Common myeloid progenitor, CD34-positive (primary cell): ENCODE data around the gene YOD1.

ENCODE experiments used
- CTCF ChIA-PET: fragments of 350-600 bp; sonication (Branson Sonifier 250); formaldehyde crosslinking; loops from one replicate; lab custom pipeline; 2021; ENCODE audit warnings: antibody characterized with exemption; lab: Charles Lee
- POLR2A ChIA-PET: fragments of 350-600 bp; sonication (Branson Sonifier 250); formaldehyde crosslinking; loops from one replicate; lab custom pipeline; 2021; ENCODE audit warnings: antibody characterized with exemption; lab: Charles Lee
- DNase-seq, 3 donors: peaks; one replicate each; pipeline versions ENCODE4 v3.0.0 to v3.0.0-alpha.2; 2013
- H3K27ac ChIP-seq, 2 experiments: 1 replicate in 1 of 2; 2 replicates in 1 of 2; pipeline ENCODE4 v1.7.0; 2013; ENCODE audit warnings: inconsistent platforms in 2 of 2, low read length in 2 of 2, mild to moderate bottlenecking in 2 of 2, low read depth in 1 of 2, moderate library complexity in 1 of 2; ENCODE audit not compliant: severe bottlenecking in 2 of 2, insufficient read depth in 1 of 2, poor library complexity in 1 of 2
- H3K27me3 ChIP-seq, 5 experiments: replicated peaks in 2 of 5; 1 replicate in 3 of 5; 2 replicates in 2 of 5; pipeline versions ENCODE4 v1.6.1 to v1.7.0; 2013; ENCODE audit warnings: low read length in 4 of 5, mild to moderate bottlenecking in 2 of 5, moderate library complexity in 2 of 5, inconsistent platforms in 1 of 5; ENCODE audit not compliant: insufficient read depth in 5 of 5, control insufficient read depth in 4 of 5
- H3K36me3 ChIP-seq, 4 experiments: 1 replicate in 2 of 4; 2 replicates in 2 of 4; pipeline versions ENCODE4 v1.6.1 to v1.7.0; 2013; ENCODE audit warnings: low read length in 3 of 4, control low read depth in 1 of 4, mild to moderate bottlenecking in 1 of 4; ENCODE audit not compliant: control insufficient read depth in 4 of 4, insufficient read depth in 4 of 4
- H3K4me1 ChIP-seq, 4 experiments: 1 replicate in 3 of 4; 2 replicates in 1 of 4; pipeline versions ENCODE4 v1.6.1 to v1.7.1; 2013; ENCODE audit warnings: low read length in 3 of 4, mild to moderate bottlenecking in 3 of 4, control low read depth in 1 of 4, inconsistent platforms in 1 of 4, moderate library complexity in 1 of 4; ENCODE audit not compliant: control insufficient read depth in 4 of 4, insufficient read depth in 4 of 4; ENCODE audit errors: control extremely low read depth in 1 of 4
- H3K4me3 ChIP-seq, 7 experiments: 1 replicate in 4 of 7; 2 replicates in 3 of 7; pipeline versions ENCODE4 v1.5.1 to v1.7.0; 2013; ENCODE audit warnings: mild to moderate bottlenecking in 7 of 7, low read length in 6 of 7, moderate library complexity in 6 of 7, inconsistent platforms in 2 of 7, low read depth in 2 of 7, control low read depth in 1 of 7; ENCODE audit not compliant: insufficient read depth in 4 of 7, control insufficient read depth in 1 of 7; ENCODE audit errors: extremely low read depth in 1 of 7
- H3K9me3 ChIP-seq, 5 experiments: 1 replicate in 4 of 5; 2 replicates in 1 of 5; pipeline versions ENCODE4 v1.6.1 to v1.7.1; 2013; ENCODE audit warnings: low read length in 4 of 5, mild to moderate bottlenecking in 2 of 5, inconsistent platforms in 1 of 5, low read depth in 1 of 5, moderate library complexity in 1 of 5; ENCODE audit not compliant: control insufficient read depth in 4 of 5, insufficient read depth in 2 of 5; ENCODE audit errors: control extremely low read depth in 1 of 5
- WGBS: methylation state at CpG from one replicate; pipeline ENCODE4 v1.1.5; 2013; ENCODE audit not compliant: insufficient coverage; 5-methylcytosine and 5-hydroxymethylcytosine counted together

The YOD1 gene

GRCh38 chr1:207022996-207023679, 27.9 kb downstream of the YOD1 start:
- ChIA-PET POLR2A (no interaction called here), CTCF (interaction anchor here (1.2 to 8.9 kb wide), 7 partner anchors 12 to 87 kb away, joined by 3 to 67 read pairs (median 5); partner anchors contain the start of gene YOD1)
- Histone ChIP-seq H3K27ac (peak overlapping the region in 1 of 2 experiments; percentile 88), H3K36me3 (no peaks in the 10 kb centered on the region), H3K4me1 (peaks cover 12 to 34% (median 26%) of the 10 kb centered on the region in 4 experiments), H3K4me3 (no peak overlapping the region), H3K9me3 (no peaks in the 10 kb centered on the region), H3K27me3 (no peaks in the 10 kb centered on the region)
- DNase-seq: no peak
- 95% methylated on average over 7 of the region's 8 CpGs for WGBS

GRCh38 chr1:207021876-207022596, 29.0 kb downstream of the YOD1 start:
- peaks cover 12 to 34% (median 26%) of the 10 kb centered on the region in 4 experiments for H3K4me1 ChIP-seq
- CTCF ChIA-PET: interaction anchor here (0.7 to 8.9 kb wide), 10 partner anchors 9 to 87 kb away, joined by 3 to 67 read pairs (median 4); partner anchors contain the start of genes C1orf116 and YOD1

GRCh38 chr1:207021139-207021861, 29.7 kb downstream of the YOD1 start:
- H3K9me3 ChIP-seq: no peaks in the 10 kb centered on the region
- CTCF ChIA-PET: interaction anchor here (1.0 to 8.9 kb wide), 7 partner anchors 10 to 86 kb away, joined by 3 to 67 read pairs (median 3); partner anchors contain the start of genes C1orf116 and YOD1
- whole genome bisulfite sequencing: 88% methylated on average over 3 of the region's 8 CpGs
- peak in 1 of 3 donors; percentile 32 for DNase-seq
- peaks cover 10 to 34% (median 26%) of the 10 kb centered on the region in 4 experiments for H3K4me1 ChIP-seq
- H3K4me3 ChIP-seq: no peak overlapping the region
- no peak overlapping the region for H3K27ac ChIP-seq
- H3K36me3 ChIP-seq: no peaks in the 10 kb centered on the region
- no peaks in the 10 kb centered on the region for H3K27me3 ChIP-seq
- POLR2A ChIA-PET: no interaction called here

More at GRCh38 chr1:207021876-207022596, 29.0 kb downstream of the YOD1 start:
- Histone ChIP-seq H3K9me3 (no peaks in the 10 kb centered on the region), H3K36me3 (no peaks in the 10 kb centered on the region), H3K4me3 (no peak overlapping the region), H3K27me3 (no peaks in the 10 kb centered on the region), H3K27ac (no peak overlapping the region)
- POLR2A ChIA-PET: no interaction called here
- 95% methylated on average over 13 of the region's 15 CpGs for WGBS
- no peak for DNase-seq

- CTCF ChIA-PET: interaction anchor here (0.5 to 8.9 kb wide), 6 partner anchors 9 to 85 kb away, joined by 3 to 67 read pairs (median 4); no protein-coding TSS in a partner anchor
- DNase-seq: peak in 2 of 3 donors; percentile 28 to 38
- no peaks in the 10 kb centered on the region for H3K36me3 ChIP-seq
- WGBS: 83% methylated on average over 2 of the region's 4 CpGs
- no peak overlapping the region for H3K27ac ChIP-seq
- no peaks in the 10 kb centered on the region for H3K27me3 ChIP-seq
- no peak overlapping the region for H3K4me3 ChIP-seq
- POLR2A ChIA-PET: no interaction called here
- no peaks in the 10 kb centered on the region for H3K9me3 ChIP-seq
- peaks cover 7 to 31% (median 23%) of the 10 kb centered on the region in 4 experiments for H3K4me1 ChIP-seq
These were observed 30.3 kb downstream of the YOD1 start for GRCh38 chr1:207020709-207021107.

- Histone ChIP-seq H3K4me1 (peaks cover 7 to 26% (median 18%) of the 10 kb centered on the region in 4 experiments), H3K36me3 (no peaks in the 10 kb centered on the region), H3K9me3 (no peaks in the 10 kb centered on the region), H3K27ac (no peak overlapping the region), H3K27me3 (no peaks in the 10 kb centered on the region), H3K4me3 (no peak overlapping the region)
- WGBS: 100% methylated on average over 2 of the region's 9 CpGs
- ChIA-PET POLR2A (no interaction called here), CTCF (interaction anchor here (0.5 to 8.9 kb wide), 5 partner anchors 9 to 85 kb away, joined by 3 to 67 read pairs (median 4); no protein-coding TSS in a partner anchor)
- DNase-seq: no peak
These were observed 30.8 kb downstream of the YOD1 start for GRCh38 chr1:207020065-207020708.

- H3K4me1 ChIP-seq: peaks cover 7 to 21% (median 13%) of the 10 kb centered on the region in 4 experiments
- 100% methylated on average over 1 of the region's 2 CpGs for WGBS
These were observed 31.3 kb downstream of the YOD1 start for GRCh38 chr1:207019661-207020060.

More at GRCh38 chr1:207019661-207020060, 31.3 kb downstream of the YOD1 start:
- no peaks in the 10 kb centered on the region for H3K36me3 ChIP-seq
- no peaks in the 10 kb centered on the region for H3K9me3 ChIP-seq
- no peak overlapping the region for H3K27ac ChIP-seq
- no peaks in the 10 kb centered on the region for H3K27me3 ChIP-seq
- no peak for DNase-seq
- ChIA-PET CTCF (interaction anchor here (0.9 to 8.9 kb wide), 4 partner anchors 8 to 84 kb away, joined by 3 to 67 read pairs (median 6); no protein-coding TSS in a partner anchor), POLR2A (no interaction called here)
- no peak overlapping the region for H3K4me3 ChIP-seq
